KG1 (cell line): ENCODE measurements around the gene EVC2.
"Not testable (repeated sequence)": the region's sequence is repeated elsewhere in the genome, so short reads cannot be mapped to it uniquely, and the experiment has no call there.

Experiments
- DNase-seq: peaks from one replicate; lab custom pipeline; 2025; lab: John Stamatoyannopoulos, UW

The EVC2 gene

DNA sequence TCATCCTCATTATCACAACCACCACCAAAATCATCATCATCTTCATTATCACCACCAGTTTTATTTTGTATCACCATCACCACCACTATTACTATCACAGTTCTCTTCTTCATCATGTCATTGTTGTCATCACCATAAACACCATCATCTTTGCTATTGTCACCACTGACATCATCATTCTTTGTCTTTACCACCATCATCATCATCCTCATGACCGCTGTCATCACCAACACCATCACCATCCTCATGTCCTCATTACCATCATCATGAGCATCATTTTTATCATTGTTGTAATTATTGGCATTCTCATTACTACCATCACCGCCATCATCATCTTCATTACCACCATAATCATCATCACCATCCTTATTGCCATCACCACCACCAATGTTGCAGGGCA, 34.0 kb upstream of the EVC2 start:
- DNase-seq = no peak

DNA sequence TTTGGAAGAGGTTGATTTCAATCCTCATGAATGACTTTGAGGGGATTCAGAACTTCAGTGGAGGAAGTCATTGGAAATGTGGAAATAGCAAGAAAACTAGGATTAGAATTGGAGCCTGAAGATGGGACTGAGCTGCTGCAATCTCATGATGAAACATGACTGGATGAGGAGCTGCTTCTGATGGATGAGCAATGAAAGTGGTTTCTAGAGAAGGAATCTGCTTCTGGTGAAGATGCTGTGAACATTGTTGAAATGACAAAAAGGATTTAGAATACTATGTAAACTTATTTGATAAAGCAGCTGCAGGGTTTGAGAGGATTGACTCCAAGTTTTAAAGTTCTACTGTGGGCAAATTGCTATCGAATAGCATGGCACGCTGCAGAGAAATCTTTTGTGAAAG, 29.7 kb upstream of the EVC2 start:
- no peak for DNase-seq

DNA sequence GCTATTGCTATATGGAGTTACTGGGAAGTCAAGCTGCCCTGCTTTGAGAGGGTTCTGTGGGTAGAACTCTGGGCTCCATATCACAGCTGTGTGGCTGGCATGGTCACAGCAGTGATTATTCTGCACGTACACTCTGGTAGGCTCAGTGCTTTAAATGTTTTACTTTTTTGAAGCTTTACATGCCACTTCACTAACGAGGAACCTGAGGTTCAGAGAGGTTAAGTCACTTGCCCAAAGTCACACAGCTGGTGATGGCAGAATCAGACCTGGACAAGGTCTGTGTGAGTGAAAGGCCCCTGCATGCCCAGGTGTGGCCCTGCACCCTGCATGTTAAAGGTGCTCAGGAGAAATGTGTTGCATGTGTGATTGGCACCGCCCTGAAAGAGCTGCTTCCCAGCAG, 27.1 kb upstream of the EVC2 start:
- no peak for DNase-seq

DNA sequence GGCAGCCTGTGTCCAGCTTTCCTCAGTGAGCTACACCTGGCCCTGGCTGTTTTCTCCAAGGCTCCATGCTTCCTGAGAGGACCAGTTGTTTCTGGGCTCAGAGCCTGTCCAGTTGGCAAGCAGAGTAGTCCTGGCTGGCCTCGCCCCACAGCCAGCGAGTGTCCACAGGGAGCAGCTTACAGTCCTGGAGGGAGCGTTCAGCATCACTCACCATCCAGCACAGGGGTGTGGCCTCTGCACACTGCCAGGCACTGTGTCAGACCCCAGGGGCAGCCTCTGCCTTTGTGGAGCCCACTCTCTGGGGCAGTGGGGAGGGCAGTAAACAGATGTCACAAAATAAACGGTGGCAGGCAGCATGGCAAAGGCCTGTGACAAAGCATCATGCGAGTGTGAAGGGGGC, 26.5 kb upstream of the EVC2 start:
- DNase-seq = no peak

DNA sequence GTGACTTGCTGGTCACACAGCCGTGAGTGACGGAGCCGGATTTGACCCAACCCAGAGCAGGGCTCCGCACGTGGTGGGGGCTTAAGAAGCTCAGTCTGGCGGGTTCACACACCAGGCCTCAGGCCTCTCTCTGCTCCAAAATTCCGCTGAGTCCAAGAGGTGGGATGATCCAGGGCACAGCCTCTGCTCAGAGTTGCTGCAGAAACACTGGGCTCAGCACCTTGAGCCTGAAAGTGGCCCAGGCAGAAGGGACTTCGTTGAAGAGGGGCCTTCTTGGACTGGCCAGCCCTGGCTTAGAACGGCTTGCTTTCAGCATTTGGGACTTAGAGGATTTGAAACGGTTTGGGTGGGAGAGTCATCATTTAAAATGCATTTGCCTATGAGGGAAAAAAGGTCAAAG, 23.8 kb upstream of the EVC2 start:
- no peak for DNase-seq

DNA sequence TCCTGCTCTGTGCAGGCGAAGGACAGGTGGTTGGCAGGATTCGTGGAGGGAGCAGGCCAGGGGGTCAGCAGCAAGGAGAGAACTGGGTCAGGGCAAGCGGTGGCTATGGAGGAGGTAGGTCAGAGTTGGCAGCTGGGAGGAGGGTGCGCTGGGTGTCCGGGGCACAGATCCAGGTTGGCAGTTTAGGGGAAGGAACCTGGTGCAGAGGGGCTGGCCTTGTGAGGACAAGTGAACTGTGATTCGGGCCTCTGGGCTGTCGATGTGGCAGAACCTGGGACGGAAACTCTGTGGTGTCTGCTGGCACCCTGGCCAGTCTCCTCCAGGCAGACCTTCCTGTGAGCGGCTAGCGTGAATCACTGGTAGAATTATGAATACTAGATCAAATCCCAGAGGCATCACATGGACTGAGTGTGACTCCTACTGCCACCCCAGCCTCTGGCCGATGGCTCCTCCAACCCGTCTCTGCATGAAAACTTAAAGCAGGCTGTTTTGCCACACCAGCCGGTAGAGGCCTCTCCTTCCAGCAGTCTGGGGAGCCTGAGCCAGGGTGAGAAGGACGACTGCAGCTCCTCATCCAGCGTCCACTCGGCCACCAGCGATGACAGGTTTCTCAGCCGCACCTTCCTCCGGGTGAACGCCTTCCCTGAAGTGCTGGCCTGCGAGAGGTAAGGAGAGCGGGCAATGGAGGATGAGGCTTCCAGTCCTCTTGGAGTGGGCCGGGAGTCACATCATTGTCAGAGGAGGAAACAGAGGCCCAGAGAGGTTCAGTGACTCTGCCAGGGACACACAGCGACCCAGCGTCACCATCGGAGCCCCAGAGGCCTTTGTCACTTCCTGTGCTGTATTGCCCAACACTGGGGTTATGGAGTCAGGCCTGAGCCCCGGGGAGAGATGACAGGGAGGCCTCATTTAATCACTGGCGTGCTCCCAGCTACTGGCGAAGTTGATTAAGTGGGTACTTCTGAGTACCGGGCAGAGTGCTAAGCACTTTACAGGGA, 22.9 kb upstream of the EVC2 start:
- no peak for DNase-seq

DNA sequence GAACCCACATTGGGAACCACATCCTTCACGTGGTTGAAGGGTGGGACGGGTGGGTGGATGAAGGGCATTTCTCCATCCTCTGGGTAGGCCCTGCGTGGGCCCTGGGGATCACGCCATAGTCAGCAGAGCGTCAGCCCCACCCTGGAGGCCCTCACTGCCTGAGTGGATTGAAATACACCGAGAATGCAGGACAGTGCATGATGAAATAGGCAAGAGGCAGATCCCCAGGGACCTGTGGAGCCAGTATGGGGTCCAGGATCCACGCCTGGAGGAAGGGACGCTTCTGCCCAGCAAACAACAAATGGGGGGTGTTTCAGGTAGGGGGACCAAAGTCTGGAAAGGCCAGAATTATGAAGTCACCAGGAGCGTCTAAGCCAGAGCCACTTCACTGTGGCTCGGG, 22.1 kb upstream of the EVC2 start:
- DNase-seq = no peak

DNA sequence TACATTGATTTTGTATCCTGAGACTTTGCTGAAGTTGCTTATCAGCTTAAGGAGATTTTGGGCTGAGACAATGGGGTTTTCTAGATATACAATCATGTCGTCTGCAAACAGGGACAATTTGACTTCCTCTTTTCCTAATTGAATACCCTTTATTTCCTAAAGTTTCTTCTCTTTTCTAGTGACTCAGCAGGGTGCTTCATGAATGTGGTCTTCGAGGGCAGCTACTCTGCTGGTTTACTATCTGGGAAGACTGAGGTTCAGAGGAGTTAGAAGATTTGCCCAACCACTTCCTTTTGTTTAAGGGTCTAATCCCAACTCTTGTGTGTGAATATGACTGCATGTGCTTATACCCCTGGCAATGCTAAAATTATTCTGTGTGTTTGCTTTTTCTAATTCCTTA, 20.1 kb upstream of the EVC2 start:
- DNase-seq = not testable (repeated sequence)

DNA sequence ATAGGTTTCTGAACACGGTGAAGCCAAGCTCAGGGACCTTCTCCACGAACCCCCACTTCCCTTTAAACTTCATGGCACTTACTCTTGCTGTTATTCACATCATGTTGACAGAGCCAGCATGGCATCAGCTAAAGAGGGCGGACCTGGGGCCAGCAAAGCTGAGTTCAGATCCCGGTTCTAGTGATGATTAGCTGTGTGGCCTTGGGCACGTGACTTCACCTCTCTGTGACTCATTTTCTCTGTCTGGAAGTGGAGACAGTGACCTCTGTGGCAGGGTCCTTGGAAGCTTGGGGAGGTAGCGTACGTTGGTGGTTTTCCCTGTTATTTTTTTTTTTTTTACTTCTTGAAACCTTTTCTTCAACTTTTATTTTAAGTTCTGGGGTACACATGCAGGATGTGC, 16.0 kb upstream of the EVC2 start:
- DNase-seq = no peak

DNA sequence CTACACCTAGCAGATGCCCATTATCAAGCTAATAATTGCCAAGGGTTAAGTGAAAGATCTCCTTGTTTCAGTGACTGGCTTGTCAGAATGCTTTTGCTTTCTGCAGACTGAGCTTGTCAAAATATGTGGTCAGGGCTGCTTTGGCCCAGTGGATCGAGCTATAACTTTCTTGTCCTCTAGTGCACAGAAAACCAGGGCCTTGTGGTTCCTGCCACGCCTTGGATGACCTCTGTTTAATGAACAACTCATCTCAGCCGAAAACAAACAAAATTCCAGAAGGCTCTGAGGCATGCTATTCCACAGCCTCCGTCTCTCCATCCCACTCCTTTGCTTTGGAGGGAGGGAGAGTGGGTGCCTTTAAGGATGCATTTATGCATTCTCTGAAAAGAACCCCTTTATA, 14.0 kb upstream of the EVC2 start:
- no peak for DNase-seq

DNA sequence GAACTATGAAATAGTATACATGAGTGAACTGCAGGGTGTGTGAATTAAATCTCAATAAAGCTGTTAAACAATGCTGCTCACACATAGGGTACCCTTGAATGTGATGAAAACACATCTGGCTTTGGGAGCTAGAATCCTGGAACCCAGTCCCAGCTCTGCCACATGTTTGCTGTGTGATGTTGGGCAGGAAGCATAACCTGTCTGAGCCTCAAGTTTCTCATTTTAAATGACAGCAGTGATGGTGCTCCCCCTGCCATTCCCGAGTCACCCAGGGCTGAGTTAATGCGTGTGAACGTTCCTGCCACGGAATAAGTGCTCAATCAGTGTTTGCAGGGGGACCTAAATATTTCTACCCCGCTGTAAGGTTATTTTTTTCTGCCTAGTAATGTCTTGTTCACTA, 13.6 kb upstream of the EVC2 start:
- no peak for DNase-seq

DNA sequence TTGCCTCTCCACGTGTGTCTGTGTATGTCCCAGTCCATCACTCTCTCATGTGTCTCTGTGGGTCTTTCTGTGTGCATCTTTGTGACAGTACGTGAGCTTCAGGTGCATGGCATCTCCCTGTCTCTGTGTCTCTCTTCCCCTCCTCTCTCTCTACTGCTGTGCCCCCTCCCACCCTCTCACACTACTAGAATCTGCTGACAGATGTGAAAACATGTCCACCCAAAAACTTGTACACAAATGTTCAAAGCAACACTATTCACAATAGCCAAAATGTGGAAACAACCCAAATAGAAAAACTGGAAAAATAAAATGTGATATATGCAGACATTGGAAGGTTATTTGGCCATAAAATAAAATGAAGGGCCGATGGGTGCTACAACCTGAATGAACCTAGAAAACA, 12.6 kb upstream of the EVC2 start:
- no peak for DNase-seq

DNA sequence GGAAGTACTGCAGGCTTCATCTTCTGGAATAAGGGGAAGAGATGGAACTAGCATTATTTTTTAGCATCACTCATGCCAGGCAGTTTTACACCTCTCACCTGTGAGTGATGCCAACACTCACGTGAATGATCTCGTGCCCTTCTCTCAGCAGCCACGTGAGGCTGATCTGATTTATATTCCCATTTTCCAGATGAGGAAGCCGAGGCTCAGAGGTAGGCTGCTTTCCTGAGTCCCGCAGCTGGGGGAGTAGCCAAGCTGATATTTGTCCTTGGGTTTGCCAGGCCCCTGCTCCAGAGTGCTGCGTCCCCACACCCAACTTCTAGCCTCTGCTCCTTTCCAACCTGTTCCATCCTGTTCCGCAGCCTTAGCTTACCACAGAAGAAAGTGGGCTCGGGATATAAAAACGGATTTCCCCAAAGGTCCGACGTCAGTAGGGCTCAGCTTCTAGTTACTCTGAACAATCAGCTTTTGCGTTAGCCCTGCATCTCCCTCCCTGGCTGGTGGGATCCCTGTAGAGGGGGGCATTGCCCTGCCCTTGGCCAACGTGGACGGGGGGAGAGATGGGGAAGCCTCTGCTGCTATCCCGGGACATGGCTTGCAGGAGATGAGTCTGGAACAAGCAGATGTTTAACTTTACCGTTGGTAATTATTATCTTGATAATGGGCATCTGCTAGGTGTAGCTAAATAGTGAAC, 11.9 kb upstream of the EVC2 start:
- DNase-seq = no peak

DNA sequence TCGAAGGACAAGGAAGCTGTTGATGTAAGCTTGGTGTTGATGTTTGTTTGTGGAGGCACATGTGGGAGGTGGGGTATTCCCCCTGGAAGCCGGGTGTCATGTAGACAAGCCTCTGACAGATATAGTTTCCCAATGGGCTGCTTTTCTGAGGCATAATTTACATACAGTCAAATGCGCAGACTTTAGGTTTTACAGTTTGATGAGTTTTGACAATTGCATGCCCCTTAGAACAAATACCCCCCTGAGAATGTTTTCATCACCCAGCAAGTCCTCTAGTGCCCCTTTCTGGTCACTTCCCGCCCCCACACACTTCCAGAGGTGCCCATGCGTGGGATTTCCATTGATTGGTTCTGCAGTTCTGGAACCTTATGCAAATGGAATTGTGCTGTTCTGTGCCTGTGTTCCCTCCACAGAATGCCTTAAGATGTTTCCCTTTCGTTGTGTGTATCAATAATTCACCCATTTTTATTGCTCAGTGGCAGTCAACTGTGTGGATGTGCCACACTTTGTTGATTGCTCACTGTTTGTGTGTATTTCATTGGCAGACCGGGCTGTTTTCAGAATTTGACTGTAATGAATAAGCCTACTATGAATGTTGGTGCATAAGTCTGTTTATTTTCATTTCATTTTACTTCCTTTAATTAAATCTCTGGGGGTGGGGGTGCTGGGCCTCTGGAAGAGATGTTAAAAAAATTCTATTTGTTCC, 11.1 kb upstream of the EVC2 start:
- no peak for DNase-seq

DNA sequence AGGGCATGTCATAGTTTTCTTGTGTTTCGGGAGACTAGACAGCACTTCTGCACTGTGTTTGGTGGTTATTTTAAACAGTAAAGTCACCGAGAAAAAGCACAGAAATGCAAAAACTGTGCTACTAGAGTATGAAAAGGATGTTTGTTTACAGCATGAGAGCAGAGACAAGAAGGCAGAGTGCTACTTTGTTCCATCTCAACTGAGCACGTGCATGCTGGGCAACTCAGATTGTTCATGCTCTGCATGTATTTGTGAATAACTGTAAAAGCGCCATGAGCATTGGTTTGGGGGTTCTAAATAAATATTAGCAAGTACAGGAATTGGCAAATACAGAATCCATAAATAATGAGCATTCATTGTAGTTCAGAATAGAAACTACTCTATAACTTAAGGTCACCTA, 10.1 kb upstream of the EVC2 start:
- no peak for DNase-seq

DNA sequence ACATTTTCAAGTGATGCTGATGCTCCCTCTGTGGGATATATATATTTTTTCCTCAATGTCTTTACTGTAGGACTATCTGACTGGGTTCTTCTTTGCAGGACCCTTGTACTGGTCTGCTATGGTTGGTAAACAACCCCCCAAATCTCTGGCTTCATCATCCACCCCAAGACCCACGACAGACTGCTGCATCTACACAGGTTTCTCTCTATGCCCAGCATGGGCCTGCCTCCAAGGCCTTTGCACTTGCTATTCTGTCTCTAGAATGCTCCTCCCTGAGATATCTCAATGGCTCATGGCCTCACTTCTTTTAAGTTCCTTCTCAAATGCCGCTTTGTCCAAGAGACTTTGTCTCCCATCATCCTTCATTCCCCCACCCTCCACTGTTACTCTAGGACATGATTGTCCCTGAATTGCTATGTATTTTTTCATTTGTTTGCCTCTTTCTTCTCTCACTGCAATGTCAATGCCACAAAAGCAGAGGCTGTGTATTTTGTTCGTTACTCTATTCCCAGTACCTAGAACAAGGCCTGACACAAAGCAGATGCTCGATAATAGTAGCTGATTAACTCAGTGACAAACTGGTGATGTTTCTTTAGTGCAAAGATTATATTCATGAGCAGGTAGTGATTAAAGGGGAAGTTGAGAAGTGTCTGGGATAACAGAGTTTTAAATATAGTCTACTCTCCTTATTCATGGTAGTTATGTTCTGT, 9.2 kb upstream of the EVC2 start:
- no peak for DNase-seq

DNA sequence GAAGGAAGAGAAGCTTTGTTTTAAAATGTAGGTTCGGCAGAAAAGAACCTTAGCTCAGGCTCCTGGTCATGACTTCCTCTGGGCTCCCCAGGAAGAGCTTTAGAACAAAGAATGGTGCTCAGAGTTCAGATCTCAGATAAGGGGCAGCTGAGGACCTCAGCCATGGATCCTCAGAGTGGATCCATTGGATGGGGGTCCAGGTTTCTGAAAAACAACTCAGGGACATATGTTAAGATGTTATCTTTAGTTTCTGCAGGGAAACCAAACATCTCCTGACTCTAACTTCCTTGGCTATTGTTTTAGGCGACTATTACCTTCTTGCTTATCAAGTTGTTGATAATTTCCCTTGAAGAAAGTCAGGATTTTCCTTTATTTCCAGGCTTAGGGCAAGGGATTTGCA, 8.0 kb upstream of the EVC2 start:
- no peak for DNase-seq

DNA sequence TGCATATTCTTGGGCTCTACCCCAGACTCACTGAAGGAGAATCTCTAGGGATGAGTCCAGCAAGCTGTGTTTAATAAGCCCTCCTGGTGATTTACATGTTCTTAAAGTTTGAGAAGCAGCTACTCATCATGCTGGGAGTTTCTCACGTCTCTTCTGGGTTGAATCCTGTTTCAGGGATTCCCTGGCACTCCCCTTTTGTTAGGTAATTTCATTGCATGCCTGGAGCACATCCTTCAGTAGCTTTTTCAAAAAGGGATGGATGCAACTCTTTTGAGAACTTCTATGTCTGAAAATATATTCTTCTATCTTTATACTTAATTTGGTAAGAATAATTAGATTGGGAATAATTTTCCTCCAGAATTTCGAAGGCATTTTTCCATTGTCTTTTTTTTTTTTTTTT, 7.0 kb upstream of the EVC2 start:
- no peak for DNase-seq

DNA sequence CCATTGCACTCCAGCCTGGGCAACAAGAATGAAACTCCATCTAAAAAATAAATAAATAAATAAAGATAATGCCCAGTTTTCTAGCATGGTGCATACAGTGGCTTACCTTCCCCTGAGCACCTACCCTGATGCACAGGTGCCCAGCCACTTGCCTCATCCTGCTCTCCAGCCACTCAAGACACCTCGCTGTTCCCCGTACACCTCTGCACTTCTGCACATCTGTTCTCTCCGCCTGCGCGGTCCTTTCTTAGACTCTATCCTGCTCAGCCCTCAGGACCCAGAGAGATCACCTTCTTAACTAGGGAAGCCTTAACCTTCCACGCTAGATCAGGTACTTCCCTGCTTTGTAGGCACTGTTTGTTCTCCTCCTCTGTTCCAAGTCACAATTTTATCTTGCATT, 5.5 kb upstream of the EVC2 start:
- no peak for DNase-seq

DNA sequence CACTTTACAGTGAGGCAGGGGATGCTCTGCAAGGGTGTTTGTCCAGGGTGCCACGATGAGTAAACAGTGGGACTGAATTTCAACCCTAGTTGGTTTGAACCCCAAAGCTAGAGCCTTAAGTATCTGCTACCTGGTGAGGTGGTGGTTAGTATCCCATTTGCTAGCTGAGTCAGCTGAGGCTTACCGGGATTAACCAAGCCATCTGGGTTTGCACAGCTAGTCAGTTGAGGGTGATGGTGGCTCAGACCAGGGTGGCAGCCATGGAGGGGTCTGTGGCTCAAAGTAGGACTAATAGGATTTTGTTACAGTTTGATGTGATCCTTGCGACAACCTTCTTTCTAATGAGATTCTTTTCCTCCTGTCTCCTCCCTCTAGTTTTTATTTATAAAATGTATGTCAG, 4.6 kb upstream of the EVC2 start:
- DNase-seq = no peak

DNA sequence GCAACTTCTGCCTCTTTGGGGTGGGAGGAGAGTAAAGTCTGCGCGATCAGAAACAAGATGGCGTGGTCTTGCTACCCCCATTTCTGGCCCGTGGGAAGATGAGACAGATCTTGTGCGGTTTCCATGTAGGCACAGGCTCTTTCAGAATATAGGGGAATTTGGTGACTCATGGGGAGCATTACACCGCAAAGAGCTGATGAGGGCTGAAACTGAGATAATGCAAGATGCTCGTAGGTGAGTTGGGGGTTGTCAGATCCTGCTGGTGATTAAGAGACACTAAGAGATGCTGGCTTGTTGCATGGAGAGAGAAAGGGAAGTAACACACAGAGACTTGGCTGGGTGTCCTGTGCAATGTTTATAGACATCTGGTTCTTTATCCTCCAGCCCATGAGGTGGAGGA, 4.2 kb upstream of the EVC2 start:
- DNase-seq = no peak

DNA sequence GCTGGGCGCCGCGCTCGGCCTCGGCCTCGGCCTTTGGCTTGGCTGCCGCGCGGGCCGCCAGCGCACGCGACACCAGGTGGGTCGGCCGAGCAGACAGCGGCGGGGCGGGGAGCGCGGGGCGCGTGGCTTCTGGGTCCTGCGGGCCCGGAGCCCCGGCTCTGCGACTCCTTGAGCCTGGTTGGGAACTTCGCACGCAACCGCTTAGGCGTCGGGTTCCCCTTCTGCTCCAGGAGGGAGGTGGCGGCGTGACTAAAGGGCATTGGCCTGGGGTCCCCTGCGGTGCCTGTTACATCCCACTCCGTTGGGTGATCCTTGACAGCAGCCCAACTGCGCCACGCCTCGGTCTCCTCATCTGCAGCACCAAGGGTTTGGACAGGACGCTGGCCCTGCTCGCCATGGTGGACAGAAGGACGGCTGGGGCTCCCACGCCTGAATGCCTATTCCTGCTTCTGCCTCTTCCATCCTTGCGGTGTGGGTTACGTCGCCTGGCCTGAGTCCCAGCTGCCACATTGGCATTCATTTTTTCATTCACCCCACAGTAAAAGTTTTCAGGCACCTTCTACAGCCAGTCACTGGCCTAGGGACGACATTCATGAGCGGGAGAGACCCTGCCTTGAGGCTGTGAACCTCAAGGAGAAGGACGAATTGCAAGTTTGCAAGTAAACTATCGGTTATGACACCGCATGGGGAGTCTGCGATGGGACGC, 3.3 kb upstream of the EVC2 start:
- no peak for DNase-seq
